ENCODE measurements around the gene TMEM123.
A peak's percentile ranks its signal among the peaks of the same experiment; 100 is the strongest.

The TMEM123 gene

GRCh38 chr11:102347462-102348370 is 104.8 kb downstream of the TMEM123 start:
- DNase-seq, result no peak

GRCh38 chr11:102346748-102347461 is 105.7 kb downstream of the TMEM123 start, which contains the start of gene BIRC2:
Gene BIRC2 (plus strand): TSS chr11:102347214. CDS start chr11:102349855, 2,641 bp downstream.
- DNase-seq, result peak; percentile 91

DNA sequence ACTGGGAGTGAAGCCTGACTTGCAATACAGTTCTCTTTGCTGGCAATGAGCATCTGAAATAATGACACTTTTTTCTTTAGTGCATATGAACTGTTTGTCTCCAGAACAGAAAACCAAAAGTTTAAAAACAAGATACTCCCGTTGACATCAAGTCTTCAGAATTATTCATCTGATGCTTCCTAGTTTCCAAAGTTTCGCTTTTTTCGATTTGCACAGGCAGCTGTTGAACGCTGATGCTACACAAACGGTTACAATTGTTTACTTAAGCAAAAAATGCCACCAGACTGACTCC is 106.2 kb downstream of the TMEM123 start:
- DNase-seq, result no peak
